Hindlimb muscle (tissue), 1 donor: ENCODE results near the gene POLR2B. TPM values are rescaled to one million over a fixed set of nuclear protein-coding genes. Genes with fewer than 3 reads are reported as not detected.
"Not testable (repeated sequence)": the region's sequence is repeated elsewhere in the genome, so short reads cannot be mapped to it uniquely, and the experiment has no call there.

Experiments
- DNase-seq: peaks from one replicate; pipeline ENCODE4 v3.0.0-alpha.2; 2013
- polyA plus RNA-seq: library from polyadenylated mRNA; unstranded; fragments of 120-200 nt; gene quantifications from one replicate; pipeline ENCODE4 v1.2.1, GENCODE V29; 2013; ENCODE audit not compliant: insufficient read length

POLR2B gene
- polyA plus RNA-seq, 1 donor: 74.9 TPM

DNA sequence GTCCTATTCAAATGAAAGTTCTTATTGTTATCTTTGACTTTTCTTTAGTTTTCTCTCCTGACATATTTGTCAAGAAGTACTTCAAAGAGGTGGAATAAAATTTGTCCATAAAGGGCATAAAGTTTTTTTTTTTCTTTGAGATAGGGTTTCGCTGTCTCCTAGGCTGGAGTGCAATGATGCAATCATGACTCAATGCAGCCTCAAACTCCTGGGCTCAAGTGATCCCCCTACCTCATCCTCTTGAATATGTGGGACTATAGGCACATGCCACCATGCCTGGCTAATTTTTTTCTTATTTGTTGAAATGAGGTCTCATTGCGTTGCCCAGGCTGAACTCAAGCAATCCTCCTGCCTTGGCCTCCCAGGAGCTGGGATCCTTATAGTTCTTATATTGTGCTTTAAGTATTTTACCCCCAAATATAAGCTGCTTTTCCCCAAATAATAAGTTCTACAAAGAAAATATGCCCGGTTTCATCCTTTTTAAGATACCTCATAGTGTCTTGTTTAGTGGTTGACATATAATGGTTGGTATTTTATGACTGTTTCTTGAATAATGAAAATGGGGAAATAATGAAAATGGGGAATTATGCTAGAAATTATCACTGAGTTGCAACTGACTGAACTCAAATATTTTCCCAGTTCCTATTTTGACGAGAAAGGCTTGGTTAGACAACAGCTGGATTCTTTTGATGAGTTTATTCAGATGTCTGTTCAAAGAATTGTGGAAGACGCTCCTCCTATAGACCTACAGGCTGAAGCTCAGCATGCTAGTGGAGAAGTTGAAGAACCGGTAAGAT lies 11.6 kb downstream of the POLR2B start:
- no peak for DNase-seq

DNA sequence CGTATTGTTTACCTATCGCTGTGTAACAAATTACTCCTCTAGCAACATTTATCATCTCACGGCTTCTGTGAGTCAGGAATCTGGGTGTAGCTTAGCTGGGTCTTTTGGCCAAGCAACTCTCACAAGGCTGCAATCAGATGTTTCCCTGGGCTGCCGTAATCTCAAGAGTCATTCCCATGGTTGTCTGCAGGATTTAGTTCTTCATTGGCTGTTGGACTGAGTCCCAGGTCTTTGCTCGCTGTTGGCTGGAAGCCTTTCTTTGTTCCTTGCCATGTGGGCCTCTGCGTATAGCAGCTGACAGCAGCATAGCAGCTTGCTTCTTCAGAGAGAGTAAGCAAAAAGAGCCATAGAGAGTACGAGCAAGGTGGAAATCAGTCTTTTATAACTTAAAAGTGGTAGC lies 16.8 kb downstream of the POLR2B start:
- peak; percentile 63 for DNase-seq

DNA sequence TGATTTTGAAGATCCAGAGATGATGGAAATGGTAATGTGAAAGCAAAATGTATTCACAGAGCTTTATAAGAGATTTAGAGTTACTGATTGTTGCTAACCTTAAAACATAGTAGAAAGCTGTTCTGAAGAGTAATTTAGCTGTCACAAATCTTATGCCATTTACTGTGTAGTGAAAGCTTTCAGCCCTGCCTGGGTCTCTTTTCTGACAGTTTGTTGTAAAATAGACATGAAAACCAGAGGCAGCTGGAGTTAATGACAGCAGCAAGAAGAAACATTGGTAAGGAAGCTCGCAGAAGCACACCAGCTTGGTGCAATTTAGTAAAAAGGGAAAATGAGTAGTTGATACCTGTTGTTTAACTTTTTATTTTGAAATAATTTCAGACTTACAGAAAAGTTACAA lies 21.1 kb downstream of the POLR2B start:
- DNase-seq: no peak

DNA sequence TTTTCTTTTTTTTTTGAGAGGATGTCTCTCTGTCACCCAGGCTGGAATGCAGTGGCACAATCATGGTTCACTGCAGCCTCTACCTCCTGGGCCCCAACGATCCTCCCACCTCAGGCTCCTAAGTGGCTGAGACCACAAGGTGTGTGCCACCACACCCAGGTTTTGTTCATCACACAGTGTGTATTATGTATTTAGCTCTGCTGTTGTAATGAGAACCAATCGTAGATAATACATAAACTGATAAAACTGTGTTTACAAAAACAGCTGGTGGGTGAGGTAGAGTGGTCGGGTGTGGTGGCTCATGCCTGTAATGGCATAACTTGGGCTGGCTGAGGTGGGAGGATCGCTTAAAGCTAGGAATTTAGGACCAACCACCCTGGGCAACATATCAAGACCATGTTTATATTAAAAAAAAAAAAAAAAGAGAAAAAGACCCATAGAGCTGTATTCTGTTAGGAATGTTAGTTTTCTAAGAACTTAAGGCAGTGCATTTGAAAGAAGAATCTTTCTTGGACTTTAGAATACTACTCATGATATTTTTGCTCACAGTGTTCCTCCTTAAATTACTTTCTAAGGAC lies 34.9 kb downstream of the POLR2B start:
- DNase-seq: no peak

DNA sequence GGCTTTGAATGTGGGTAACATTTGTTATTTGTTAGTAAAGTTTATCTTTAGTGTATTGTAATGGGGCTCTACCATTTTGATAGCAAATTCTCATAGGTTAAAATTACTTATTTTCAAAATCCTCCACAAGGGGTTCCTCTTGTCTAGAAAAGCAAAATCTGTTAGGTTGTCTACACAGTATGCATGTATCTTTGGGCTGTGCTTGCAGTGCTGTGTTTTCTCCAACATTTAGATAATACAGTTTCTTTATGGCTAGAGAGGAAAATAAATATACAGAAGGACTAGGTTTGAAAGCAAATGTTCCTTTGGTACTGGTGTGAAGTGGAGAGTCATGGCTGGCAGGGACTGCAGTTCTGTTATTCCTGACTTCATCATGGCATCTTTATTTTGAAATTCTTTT lies 40.3 kb downstream of the POLR2B start:
- no peak for DNase-seq

GRCh38 chr4:57020467-57021101 lies 41.9 kb downstream of the POLR2B start:
- no peak for DNase-seq

- DNase-seq: no peak
These were observed 44.4 kb downstream of the POLR2B start for GRCh38 chr4:57023104-57023503.

DNA sequence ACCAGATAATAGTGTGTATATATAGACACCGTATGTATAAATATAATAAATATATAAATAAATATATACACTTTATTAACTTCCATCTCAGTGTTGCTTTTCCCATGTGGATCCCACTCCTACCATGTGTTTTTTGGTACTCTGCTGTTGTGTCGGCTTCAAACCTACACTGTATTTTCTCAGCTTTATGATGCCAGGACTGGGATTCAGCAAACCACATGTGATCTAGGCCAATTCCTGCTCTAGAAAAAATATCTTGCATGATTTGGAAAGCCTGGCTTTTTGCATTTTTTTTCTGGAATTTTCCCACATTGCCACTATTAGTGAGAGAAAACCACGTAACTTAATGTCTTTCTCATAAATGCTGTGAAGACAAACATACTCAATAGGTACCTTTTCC lies 55.8 kb downstream of the POLR2B start:
- no peak for DNase-seq

GRCh38 chr4:57037982-57038604 lies 59.4 kb downstream of the POLR2B start:
- DNase-seq: peak; percentile 16

- no peak for DNase-seq
These were observed 60.6 kb downstream of the POLR2B start for GRCh38 chr4:57039345-57039744.

DNA sequence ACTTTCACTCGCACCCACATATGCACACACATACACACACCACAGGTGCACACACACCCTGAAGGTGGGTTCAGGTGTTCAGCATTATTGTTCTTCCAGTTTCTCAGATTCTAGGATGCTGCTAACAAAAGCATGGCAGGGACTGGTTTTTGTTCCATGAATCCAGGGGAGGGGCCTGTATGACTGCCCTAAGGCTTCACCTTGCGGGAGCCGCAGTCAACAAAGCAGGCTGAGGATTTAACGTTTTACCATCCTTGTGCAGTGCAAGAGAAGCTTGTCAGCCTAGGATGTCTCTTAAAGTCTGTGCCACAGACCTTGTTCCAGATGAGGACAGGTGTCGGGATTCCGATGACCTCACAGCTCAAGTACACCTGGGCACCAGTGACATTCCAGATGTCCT lies 61.8 kb downstream of the POLR2B start:
- DNase-seq: no peak

GRCh38 chr4:57041020-57041419 lies 62.3 kb downstream of the POLR2B start:
- DNase-seq: no peak

DNA sequence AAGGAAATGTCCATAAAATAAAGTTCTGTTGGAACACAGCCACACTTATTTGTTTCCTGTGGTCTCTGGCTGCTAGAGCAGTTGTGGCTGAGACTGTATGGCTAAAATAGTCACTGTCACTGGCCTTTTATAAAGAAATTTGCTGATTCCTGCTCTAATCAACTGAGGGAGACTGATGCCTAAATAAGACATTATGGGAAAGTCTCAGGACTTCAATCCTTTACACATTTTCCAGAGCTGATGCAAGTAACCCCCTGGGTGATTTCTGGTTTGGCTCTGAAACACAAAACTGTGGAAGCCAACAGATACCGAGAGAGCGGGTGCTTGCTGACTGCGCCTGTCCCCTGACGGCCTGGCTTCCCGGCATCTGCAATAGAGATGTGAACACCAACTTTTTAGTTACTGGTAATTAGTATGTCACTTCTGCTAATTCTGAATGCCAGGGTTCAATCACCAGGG lies 64.0 kb downstream of the POLR2B start:
- peak; percentile 48 for DNase-seq

DNA sequence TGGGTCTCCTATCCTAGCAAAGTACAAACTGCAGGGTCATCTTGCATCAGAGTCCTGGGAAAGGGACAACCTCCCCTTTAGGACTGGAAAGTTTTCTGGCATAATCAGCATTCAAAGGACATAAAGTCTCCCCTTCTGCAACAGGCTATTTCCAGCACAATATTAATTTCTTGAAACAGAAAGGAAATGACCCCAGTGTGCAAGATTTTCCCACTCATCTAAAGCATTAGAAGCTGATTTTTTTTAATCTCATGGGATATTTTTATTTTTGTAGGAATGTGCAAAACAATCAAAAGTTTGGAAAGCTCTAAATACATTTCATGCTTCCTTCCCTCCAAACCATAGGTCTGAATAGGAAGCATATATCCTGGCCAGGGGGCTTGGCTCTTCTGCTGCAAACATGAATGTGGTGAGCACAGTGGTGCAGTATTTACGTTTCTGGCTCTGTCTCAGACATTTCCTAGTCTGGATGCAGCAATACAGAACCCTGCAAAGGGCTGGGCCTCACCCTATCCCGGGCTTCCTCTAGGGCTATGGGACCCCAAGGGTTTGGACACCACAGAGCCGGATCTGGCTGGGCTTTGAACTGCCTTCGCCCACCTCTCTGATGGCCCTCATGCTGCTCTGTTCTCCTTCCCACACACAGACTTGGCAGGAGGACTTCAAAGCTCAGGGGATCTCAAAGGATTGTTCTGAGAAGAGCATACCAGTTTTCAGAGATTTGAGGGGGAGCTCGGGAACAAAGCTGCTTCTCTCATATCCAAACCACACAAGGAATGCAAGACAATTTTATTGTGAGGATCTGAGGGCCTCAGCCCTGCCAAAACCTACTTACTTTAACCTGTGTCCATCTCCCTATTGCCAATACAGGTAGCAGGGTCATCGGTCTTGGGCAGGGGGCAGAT lies 64.9 kb downstream of the POLR2B start:
- peak; percentile 87 for DNase-seq

DNA sequence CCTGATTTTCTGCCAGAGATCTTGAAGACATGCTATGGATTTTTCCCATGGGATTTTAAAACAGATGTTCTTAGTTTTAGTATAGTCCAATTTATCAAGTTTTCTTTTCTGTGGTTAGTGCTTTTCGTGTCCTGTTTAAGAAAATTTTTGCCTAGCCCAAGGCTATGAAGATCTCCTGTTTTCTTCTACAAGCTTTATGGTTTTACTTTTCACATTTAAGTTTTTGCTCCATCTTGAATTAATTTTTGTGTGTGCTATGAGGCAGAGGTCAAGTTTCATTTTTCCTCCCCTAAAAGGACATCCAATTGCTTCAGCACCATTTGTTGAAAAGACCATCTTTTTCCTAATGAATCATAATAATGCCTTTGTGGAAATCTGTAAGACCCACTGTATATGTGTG lies 65.6 kb downstream of the POLR2B start:
- no peak for DNase-seq

DNA sequence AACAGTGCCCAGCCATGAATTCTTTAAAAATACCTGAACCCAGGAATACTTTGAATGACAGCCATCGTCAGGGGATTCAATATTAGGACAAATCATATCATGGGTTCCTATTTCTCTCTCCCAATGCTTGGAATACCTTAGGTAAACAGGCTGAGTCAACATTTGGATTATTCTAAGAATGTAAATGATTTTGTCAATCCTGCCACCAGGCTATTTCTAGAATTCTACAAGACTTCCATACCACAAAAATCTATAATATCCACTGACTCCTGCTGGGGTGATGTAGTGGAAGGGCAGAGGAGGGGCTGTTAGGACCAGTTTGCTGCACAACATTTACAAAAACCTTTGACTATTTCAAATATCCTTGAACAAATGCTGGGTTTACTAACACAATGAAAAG lies 66.3 kb downstream of the POLR2B start:
- DNase-seq: no peak

- not testable (repeated sequence) for DNase-seq
These were observed 68.3 kb downstream of the POLR2B start for GRCh38 chr4:57047046-57047445.

DNA sequence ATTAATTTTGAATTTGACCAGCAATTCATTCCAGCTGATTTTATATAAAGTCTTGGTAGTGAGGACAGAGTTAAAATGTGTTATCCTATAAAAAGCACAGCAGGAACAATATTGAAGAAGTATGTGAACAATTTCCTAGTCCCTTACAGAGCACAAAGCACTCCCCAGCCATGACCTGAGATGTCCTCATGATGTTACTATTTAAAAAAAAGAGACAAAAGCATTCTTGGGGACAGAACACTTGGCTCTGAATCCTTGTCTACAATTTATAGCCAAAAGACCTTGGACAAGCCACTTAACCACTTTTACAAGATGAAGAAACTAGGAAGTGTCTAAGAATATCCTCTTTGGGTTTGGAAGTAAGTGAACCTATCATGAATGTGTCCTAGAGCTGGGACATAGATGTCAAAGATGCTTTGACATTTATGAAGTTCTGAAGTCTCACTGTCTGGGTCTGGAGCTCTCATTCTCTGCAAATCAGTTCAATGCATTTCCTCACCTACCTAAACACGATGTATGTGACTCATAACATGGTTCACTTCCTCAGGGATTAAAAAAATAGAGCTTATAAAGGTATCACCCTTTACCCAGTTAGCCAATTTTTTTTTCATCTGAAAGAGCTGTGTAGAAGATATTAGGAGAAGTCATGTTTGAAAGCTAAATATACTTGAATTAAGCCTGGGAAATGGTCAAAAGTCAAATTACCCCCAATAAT lies 70.1 kb downstream of the POLR2B start:
- DNase-seq: no peak

DNA sequence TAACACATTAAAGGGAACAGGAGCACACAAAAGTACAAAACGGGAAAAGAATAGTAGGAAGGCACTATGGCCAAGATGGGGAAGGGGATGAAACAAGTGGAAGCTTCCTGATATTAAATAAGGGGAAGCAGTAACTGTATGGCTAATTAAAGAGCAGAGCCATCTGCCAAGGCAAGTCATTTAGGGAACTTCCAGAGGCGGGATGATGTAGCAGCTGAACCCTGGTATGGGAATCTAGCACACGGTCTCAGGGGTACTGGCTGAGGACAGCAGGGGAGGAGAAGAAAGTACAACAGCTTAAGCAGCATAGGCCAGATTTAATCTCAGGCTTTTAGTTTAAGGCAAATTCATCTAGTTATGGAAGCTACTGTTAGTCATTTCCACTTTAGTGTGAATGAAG lies 72.4 kb downstream of the POLR2B start:
- DNase-seq: peak; percentile 31

GRCh38 chr4:57051524-57051923 lies 72.8 kb downstream of the POLR2B start:
- DNase-seq: no peak

GRCh38 chr4:57053508-57053907 lies 74.8 kb downstream of the POLR2B start:
- no peak for DNase-seq

- no peak for DNase-seq
These were observed 77.2 kb downstream of the POLR2B start for GRCh38 chr4:57055886-57056285.
